SK-N-SH treated with all-trans-retinoic acid at 6 μM for 48 hours (cell line): Measurements from ENCODE around the gene CNTNAP2.

Experiments used
- ZFP3 ChIP-seq: fragments of 250-450 bp; sonication (Bioruptor Pico); IDR thresholded peaks from 2 replicates; pipeline ENCODE4 v1.5.0; 2020; ENCODE audit warnings: mild to moderate bottlenecking, moderate library complexity
- ZNF565 ChIP-seq: fragments of 450-650 bp; formaldehyde crosslinking; conservative IDR thresholded peaks from 2 replicates; pipeline ENCODE4 v1.5.0; 2020; ENCODE audit warnings: low read depth, mild to moderate bottlenecking, moderate library complexity
- TF ChIP-seq, protein P1 (sequence below): fragments of 250-450 bp; sonication (Bioruptor Pico); IDR thresholded peaks from 2 replicates; pipeline ENCODE4 v1.8.0; 2020; ENCODE audit warnings: mild to moderate bottlenecking, moderate library complexity, borderline replicate concordance

DNA sequence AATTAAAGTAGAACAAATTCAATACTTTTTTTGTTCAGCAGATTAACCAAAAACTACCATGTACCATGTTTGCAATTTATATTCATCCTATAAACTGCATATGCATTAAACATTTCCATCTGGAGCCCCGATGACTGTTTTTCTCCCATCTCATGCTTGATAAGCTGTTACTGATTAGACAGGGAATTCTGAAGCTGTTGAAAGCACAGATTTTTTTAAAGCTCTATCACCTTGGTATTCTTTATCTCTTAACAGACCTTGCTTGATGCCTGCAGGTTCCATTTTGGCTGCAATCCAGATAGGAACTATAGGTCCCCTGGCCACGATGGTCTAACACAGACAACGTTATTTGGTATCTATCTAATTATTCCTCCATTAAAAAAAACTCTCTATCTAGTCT is 961.7 kb downstream of the CNTNAP2 start:
- TF ChIP-seq, protein P1, sequence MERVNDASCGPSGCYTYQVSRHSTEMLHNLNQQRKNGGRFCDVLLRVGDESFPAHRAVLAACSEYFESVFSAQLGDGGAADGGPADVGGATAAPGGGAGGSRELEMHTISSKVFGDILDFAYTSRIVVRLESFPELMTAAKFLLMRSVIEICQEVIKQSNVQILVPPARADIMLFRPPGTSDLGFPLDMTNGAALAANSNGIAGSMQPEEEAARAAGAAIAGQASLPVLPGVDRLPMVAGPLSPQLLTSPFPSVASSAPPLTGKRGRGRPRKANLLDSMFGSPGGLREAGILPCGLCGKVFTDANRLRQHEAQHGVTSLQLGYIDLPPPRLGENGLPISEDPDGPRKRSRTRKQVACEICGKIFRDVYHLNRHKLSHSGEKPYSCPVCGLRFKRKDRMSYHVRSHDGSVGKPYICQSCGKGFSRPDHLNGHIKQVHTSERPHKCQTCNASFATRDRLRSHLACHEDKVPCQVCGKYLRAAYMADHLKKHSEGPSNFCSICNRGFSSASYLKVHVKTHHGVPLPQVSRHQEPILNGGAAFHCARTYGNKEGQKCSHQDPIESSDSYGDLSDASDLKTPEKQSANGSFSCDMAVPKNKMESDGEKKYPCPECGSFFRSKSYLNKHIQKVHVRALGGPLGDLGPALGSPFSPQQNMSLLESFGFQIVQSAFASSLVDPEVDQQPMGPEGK (CRISPR knock-in tag), result no peak
- TF ChIP-seq ZFP3 (no peak), ZNF565 (CRISPR knock-in tag) (no peak)
